Measurements from ENCODE around the gene OXA1L.
"Not testable (repeated sequence)": the region's sequence is repeated elsewhere in the genome, so short reads cannot be mapped to it uniquely, and the experiment has no call there.

Gene OXA1L

GRCh38 chr14:22769369-22769768 is 2.9 kb downstream of the OXA1L start:
- no peak for DNase-seq

- no peak for DNase-seq
Observed at GRCh38 chr14:22770481-22771187, 4.1 kb downstream of the OXA1L start.

GRCh38 chr14:22772725-22773124 is 6.2 kb downstream of the OXA1L start:
- no peak for DNase-seq

- no peak for DNase-seq
Observed at GRCh38 chr14:22773162-22774010, 6.9 kb downstream of the OXA1L start.

- DNase-seq, result no peak
Observed at GRCh38 chr14:22774011-22774706, 7.7 kb downstream of the OXA1L start.

- no peak for DNase-seq
Observed at GRCh38 chr14:22776215-22776614, 9.7 kb downstream of the OXA1L start.

GRCh38 chr14:22776849-22777248 is 10.4 kb downstream of the OXA1L start:
- DNase-seq, result not testable (repeated sequence)

GRCh38 chr14:22778084-22778483 is 11.6 kb downstream of the OXA1L start:
- DNase-seq, result no peak

- DNase-seq, result no peak
Observed at GRCh38 chr14:22780105-22780679, 13.7 kb downstream of the OXA1L start.

GRCh38 chr14:22780941-22781300 is 14.4 kb downstream of the OXA1L start:
- DNase-seq, result no peak

- no peak for DNase-seq
Observed at GRCh38 chr14:22781301-22781991, 15.0 kb downstream of the OXA1L start.

GRCh38 chr14:22786685-22787084 is 20.2 kb downstream of the OXA1L start:
- DNase-seq, result no peak

GRCh38 chr14:22791301-22791700 is 24.8 kb downstream of the OXA1L start:
- DNase-seq, result no peak

- no peak for DNase-seq
Observed at GRCh38 chr14:22792158-22792557, 25.7 kb downstream of the OXA1L start.

GRCh38 chr14:22793550-22793949 is 27.1 kb downstream of the OXA1L start:
- not testable (repeated sequence) for DNase-seq

GRCh38 chr14:22793976-22794375 is 27.5 kb downstream of the OXA1L start:
- no peak for DNase-seq

- DNase-seq, result no peak
Observed at GRCh38 chr14:22794551-22794951, 28.1 kb downstream of the OXA1L start.

GRCh38 chr14:22796087-22796707 is 29.7 kb downstream of the OXA1L start:
- DNase-seq, result no peak

- no peak for DNase-seq
Observed at GRCh38 chr14:22797017-22797917, 30.8 kb downstream of the OXA1L start.

GRCh38 chr14:22798528-22798927 is 32.0 kb downstream of the OXA1L start:
- DNase-seq, result no peak

GRCh38 chr14:22800346-22800745 is 33.9 kb downstream of the OXA1L start:
- DNase-seq, result no peak
